ENCODE results near the gene IL23R.
A peak's percentile ranks its signal among the peaks of the same experiment; 100 is the strongest.

Gene IL23R

DNA sequence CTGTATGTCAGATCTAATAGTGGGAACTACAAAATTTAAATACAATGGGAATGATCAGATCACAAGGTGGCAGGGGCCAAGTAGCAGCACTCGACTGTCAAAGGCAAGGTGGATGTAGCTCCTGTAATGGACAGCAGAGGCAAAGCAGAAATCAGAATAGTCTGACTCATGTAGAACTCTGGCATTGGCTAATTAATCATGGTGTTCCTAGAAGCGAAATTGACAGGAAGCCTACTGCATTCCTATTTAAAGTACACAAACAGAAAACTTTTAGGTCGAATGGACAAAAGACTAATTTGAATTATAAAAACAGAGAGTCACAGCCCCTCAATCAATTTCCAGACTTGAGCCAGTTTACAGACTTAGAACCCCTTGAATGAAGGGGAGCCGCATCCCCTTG is 124.0 kb downstream of the IL23R start:
- intact Hi-C loops (cut with DNase I): no loop called here

DNA sequence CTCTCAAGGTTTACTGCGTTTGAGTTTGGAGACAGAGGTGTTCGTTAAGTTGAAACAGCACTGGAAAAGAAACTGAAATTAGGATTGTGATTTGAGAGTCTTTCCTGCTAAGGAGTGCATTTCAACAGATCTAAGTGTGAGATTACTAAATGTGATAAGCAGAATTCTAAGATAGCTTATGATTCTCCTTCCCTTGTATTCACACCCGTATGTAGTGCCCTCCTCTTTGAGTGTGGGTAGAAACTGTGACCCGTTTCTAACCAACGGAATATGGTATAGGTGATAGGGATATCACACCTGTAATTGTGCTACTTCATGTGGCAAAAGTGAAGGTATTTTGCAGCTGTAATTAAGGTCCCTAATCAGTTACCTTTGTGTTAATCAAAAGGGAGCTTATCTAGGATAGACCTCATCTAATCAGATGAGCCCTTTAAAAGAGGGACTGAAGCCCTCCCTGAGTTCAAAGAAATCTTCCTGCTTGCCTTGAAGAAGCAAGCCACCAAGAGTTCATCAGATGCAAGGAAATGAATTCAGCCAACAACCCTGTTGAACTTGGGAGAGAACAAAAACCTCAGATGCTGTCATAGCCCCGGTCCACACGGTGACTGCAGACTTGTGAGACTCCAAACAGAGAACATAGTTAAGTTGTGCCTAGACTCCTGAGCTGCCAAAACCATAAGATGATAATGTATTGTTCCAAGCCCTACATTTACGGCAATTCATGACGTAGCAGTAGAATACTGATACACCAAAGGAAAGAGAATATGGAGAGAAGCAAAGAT is 128.8 kb downstream of the IL23R start:
- DNase-seq: no peak
- intact Hi-C loops (cut with DNase I): no loop called here

More for the DNA sequence above, 124.0 kb downstream of the IL23R start:
- DNase-seq: no peak

DNA sequence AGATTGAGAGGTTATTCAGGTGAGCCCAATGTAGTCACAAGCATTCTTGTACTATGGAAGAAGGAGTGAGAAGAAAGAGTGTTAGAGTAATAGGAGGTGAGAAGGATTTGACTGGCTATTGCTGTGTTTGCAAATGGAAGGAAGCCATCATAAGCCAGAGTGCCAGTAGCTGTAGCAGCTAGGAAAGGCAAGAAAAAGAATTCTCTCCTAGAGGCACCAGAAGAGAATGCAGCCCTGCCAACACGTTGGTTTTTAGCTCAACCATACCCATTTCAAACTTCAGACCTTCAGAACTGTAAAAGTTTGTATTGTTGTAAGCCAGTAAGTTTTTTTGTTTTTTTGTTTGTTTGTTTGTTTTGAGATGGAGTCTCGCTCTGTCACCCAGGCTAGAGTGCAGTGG is 132.5 kb downstream of the IL23R start:
- intact Hi-C loops (cut with DNase I): no loop called here
- no peak for DNase-seq

DNA sequence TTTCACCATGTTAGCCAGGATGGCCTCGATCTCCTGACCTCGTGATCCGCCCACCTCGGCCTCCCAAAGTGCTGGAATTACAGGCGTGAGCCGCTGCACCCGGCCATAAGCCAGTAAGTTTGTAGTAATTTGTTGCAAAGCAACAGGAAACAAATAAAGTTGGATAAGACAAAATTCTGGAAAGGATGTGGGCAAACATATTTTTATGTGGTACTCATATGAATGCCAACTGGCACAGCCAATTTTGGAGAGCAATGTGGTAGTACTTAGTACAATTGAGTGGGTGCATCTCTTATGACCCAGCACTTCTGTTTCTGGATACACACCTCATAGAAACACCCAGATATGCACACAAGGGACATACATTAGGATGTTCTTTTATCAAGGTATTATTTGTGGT is 133.0 kb downstream of the IL23R start:
- intact Hi-C loops (cut with DNase I): no loop called here
- DNase-seq: no peak

DNA sequence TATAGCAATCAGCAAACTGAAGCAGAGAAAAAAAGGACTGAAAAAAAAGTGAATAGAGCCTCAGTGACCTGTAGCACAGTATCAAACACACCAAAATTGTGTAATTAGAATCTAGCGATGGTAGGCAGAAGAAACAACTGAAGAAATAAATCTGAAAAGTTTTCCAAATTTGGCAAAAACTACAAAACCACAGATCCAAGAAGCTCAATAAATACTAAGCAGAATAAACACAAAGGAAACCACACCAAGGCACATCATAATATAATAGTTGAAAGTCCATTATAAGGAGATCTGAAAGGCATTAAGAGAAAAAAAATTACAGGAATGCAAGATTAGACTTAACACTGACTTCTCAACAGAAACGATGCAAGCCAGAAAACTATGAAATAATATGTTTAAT is 134.3 kb downstream of the IL23R start:
- intact Hi-C loops (cut with DNase I): no loop called here
- DNase-seq: no peak

DNA sequence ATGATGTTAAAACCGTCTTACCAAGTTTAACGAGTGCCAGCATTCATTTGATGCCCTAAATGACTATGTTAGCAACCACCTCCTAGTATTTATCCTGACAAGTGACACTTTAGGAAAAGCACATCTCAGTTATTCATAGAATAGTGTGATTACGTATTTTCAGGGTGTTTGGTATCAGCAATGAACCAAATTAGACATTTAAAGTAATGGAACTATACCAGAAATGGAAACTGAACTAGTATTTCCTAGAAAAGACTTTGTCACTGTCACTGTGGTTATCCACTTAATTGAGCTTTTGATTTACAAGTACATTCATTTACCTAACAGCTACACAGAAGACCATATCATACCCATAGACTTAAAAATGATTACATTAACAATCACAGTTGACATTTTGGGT is 137.8 kb downstream of the IL23R start:
- no peak for DNase-seq
- intact Hi-C loops (cut with DNase I): no loop called here

DNA sequence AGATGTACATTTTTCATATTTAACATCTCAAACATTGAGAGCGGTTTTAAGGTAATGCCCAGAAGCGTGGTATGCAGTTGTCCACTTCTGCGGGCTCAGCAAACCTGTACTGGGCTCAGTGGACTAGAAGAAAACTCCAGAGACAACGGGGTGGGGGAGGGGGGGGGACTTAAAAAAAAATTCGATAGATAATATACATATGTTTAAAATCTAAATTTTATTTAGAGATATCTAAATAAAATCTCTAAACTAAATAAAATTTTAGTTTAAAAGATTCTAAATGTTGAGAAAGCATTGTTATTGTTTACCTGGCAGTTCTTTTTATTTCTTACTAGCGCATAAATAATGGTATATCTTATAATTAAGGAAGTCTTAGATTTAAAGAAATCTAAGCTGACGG is 140.3 kb downstream of the IL23R start:
- intact Hi-C loops (cut with DNase I): no loop called here
- no peak for DNase-seq

DNA sequence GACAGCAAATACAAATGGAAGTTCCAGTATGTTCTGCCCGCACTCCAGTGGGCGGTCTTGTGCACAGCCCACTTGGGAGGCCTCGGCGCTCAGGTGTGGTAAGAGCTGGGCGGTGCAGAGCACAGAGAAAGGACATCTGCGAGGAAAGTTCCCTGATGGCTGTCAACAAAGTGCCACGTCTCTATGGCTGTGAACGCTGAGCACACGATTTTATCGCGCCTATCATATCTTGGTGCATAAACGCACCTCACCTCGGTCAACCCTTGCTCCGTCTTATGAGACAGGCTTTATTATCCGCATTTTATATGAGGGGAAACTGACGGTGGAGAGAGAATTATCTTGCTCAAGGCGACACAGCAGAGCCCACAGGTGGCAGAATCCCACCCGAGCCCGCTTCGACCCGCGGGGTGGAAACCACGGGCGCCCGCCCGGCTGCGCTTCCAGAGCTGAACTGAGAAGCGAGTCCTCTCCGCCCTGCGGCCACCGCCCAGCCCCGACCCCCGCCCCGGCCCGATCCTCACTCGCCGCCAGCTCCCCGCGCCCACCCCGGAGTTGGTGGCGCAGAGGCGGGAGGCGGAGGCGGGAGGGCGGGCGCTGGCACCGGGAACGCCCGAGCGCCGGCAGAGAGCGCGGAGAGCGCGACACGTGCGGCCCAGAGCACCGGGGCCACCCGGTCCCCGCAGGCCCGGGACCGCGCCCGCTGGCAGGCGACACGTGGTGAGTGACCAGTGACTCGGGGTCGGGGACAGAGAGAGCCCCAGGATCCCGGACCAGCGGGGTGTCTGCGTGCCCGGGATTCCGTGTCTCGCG is 141.2 kb downstream of the IL23R start, which contains the start of gene IL12RB2:
IL12RB2 (plus strand) TSS at position 623 of the 810 bp plus-strand sequence. CDS start 12,496 bp downstream, outside the sequence.
- DNase-seq: peak in 3 of 10 donors; percentile 68 to 79 (median 70)
- intact Hi-C loops (cut with DNase I): no loop called here

DNA sequence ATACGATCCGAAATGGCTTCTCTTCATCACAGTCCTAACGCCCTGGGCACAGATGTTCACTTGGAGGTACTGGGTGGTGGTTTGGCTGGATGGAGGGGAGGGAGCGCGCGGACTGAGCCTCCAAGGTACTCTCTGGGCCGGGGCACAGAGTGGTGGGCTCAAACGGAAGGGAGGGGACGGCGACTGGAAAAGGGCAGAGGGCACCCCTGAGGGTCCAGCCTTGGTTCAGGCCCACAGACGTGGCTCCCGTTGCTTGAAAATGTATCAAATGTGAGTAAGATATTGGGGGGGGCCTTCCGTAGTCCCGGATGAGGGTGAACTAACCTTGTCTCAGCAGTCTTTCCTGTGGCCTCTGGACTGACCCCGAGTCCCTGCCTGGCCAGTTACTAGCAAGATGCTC is 141.9 kb downstream of the IL23R start:
- intact Hi-C loops (cut with DNase I): no loop called here
- peak in 1 of 10 donors; percentile 71 for DNase-seq

Measured in posterior cingulate gyrus (tissue), 11 donors.